ENCODE data around the gene ATF6B.

- TF ChIP-seq CTCF (IDR thresholded peaks at IDR 0.05) (no peak), POLR2A (IDR thresholded peaks at IDR 0.05) (no peak), POLR2AphosphoS5 (IDR thresholded peaks at IDR 0.05) (no peak), EP300 (IDR thresholded peaks at IDR 0.05) (no peak)
These were observed 683 bp downstream of the ATF6B start for GRCh38 chr6:32127409-32127716.

All from gastroesophageal sphincter (tissue), 3 donors.